ENCODE measurements around the gene SPATA17. TPM values are rescaled to one million over a fixed set of nuclear protein-coding genes. Genes with fewer than 3 reads are reported as not detected.

SPATA17 gene
- total RNA-seq, 3 donors from 2014 or later (not counting 1 experiment from before 2014, with no cell fraction given), result not detected

DNA sequence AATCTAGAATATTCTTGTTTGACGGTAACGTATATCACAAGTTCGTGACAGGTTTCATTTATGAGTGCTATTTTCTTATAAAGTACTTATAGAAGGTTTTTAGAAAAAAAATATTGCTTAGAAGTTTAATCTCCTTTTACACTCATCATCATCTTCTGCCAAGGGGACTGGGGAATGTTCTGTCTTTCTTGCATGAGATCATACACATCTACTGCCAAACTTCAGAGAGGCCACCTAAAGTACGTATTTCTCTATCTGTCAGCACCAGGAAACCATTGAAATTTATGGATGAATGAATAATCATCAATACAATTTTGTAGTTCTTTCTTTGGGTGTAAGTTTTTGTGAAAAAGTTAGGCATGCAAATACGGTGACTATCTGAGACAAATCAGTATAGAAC lies 245.8 kb downstream of the SPATA17 start:
- peaks cover 16 to 25% of the 10 kb centered on the region in 2 donors for H3K9me3 Mint-ChIP-seq
- 93% methylated on average over 3 of the region's 5 CpGs for WGBS (ENCODE audit: insufficient coverage)
- peaks cover 8% of the 10 kb centered on the region for H3K36me3 Mint-ChIP-seq
- no peaks in the 10 kb centered on the region for H3K4me1 ChIP-seq (ENCODE audit: control insufficient read depth, insufficient read depth, low read length)
- no peak overlapping the region for H3K4me3 ChIP-seq (ENCODE audit: low read length)
- H3K4me1 Mint-ChIP-seq, result no peaks in the 10 kb centered on the region
- H3K9me3 ChIP-seq (ENCODE audit: control insufficient read depth, insufficient read depth, low read length), result peaks cover 6% of the 10 kb centered on the region
- TF ChIP-seq, protein P1, sequence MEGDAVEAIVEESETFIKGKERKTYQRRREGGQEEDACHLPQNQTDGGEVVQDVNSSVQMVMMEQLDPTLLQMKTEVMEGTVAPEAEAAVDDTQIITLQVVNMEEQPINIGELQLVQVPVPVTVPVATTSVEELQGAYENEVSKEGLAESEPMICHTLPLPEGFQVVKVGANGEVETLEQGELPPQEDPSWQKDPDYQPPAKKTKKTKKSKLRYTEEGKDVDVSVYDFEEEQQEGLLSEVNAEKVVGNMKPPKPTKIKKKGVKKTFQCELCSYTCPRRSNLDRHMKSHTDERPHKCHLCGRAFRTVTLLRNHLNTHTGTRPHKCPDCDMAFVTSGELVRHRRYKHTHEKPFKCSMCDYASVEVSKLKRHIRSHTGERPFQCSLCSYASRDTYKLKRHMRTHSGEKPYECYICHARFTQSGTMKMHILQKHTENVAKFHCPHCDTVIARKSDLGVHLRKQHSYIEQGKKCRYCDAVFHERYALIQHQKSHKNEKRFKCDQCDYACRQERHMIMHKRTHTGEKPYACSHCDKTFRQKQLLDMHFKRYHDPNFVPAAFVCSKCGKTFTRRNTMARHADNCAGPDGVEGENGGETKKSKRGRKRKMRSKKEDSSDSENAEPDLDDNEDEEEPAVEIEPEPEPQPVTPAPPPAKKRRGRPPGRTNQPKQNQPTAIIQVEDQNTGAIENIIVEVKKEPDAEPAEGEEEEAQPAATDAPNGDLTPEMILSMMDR (IDR thresholded peaks at IDR 0.05), result no peak
- no peak for DNase-seq
- no peak overlapping the region for H3K4me3 Mint-ChIP-seq
- no peak overlapping the region for H3K27ac ChIP-seq (ENCODE audit: low read length)
- no peak overlapping the region for H3K27ac Mint-ChIP-seq
- no peaks in the 10 kb centered on the region for H3K36me3 ChIP-seq (ENCODE audit: control insufficient read depth, insufficient read depth, low read length)
- no peaks in the 10 kb centered on the region for H3K27me3 Mint-ChIP-seq (ENCODE audit: low read depth in 2 of 2)
- no peak for ATAC-seq
- H3K27me3 ChIP-seq (ENCODE audit: control insufficient read depth, insufficient read depth, low read length), result no peaks in the 10 kb centered on the region
- intact Hi-C loops (cut with micrococcal nuclease), result no loop called here

DNA sequence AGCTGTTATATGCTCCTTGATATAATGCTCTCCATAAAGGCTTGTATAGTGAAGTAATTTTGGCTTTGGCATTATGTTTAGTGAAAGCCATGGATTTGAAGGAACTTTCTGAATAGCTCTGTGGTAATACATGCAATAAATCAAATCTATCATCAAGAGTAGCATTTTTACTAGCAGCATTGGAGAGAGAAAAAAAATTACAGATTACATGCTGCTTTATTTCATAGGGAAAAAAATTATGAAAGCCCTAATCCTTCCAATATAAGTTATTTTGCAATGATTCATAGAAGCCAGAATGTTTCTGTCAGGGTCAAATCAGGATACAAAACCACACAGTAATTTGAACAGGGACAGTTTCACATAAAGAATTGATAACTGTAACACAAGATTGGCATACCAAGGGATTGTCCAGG lies 250.0 kb downstream of the SPATA17 start:
- Histone ChIP-seq H3K9me3 (ENCODE audit: control insufficient read depth, insufficient read depth, low read length) (peaks cover 4% of the 10 kb centered on the region), H3K4me1 (ENCODE audit: control insufficient read depth, insufficient read depth, low read length) (no peaks in the 10 kb centered on the region), H3K36me3 (ENCODE audit: control insufficient read depth, insufficient read depth, low read length) (no peaks in the 10 kb centered on the region), H3K27me3 (ENCODE audit: control insufficient read depth, insufficient read depth, low read length) (no peaks in the 10 kb centered on the region), H3K4me3 (ENCODE audit: low read length) (no peak overlapping the region), H3K27ac (ENCODE audit: low read length) (no peak overlapping the region)
- no peaks in the 10 kb centered on the region for H3K4me1 Mint-ChIP-seq
- no peak overlapping the region for H3K27ac Mint-ChIP-seq
- H3K36me3 Mint-ChIP-seq, result no peaks in the 10 kb centered on the region
- ATAC-seq (no peak), DNase-seq (no peak)
- H3K9me3 Mint-ChIP-seq, result peaks cover 10 to 12% of the 10 kb centered on the region in 2 donors
- H3K27me3 Mint-ChIP-seq (ENCODE audit: low read depth in 2 of 2), result no peaks in the 10 kb centered on the region
- intact Hi-C loops (cut with micrococcal nuclease), result no loop called here
- TF ChIP-seq, protein P1 (IDR thresholded peaks at IDR 0.05), result no peak
- no peak overlapping the region for H3K4me3 Mint-ChIP-seq

DNA sequence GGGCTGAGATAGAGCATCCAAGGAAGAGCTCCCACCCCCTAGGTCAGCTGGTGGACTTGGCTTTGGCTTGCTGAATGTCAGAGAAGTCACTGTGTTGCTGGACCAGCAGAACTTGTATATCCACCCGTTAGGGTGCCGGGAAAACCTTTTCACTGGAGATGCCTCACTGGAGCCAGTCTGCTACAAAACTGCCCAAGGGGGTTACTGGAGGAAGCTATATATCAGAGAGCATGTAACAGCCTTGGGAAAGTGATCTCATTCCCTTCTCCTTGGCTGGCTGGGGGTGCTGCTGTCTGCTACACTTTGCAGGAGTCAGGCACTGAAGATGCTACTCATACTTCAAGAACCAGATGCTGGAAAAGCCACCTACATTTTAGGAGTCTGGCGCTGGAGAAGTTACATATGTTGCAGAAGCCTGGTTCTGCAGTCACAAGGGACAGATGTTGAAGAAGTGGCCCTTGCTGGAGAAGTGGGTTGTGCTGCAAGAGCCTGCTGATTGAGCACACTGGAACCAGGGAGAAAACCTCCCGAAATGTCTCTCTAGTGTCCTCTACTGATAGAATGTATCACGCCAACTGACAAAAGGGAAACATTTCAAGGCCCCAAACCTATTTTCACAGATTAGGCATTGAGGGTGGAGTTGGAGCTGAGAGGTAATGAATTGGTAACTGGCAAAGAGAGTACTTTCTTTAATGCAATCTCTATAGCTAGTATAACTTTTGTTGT lies 250.6 kb downstream of the SPATA17 start:
- H3K27me3 ChIP-seq (ENCODE audit: control insufficient read depth, insufficient read depth, low read length), result no peaks in the 10 kb centered on the region

More for the DNA sequence above, 250.6 kb downstream of the SPATA17 start:
- intact Hi-C loops (cut with micrococcal nuclease), result no loop called here
- no peaks in the 10 kb centered on the region for H3K36me3 Mint-ChIP-seq
- Histone ChIP-seq H3K4me3 (ENCODE audit: low read length) (no peak overlapping the region), H3K36me3 (ENCODE audit: control insufficient read depth, insufficient read depth, low read length) (no peaks in the 10 kb centered on the region), H3K9me3 (ENCODE audit: control insufficient read depth, insufficient read depth, low read length) (peaks cover 4% of the 10 kb centered on the region), H3K27ac (ENCODE audit: low read length) (no peak overlapping the region), H3K4me1 (ENCODE audit: control insufficient read depth, insufficient read depth, low read length) (no peaks in the 10 kb centered on the region)
- WGBS (ENCODE audit: insufficient coverage), result 57% methylated on average over 4 of the region's 5 CpGs
- ATAC-seq, result no peak
- no peak for DNase-seq
- no peaks in the 10 kb centered on the region for H3K4me1 Mint-ChIP-seq
- H3K9me3 Mint-ChIP-seq, result peaks cover 11 to 13% of the 10 kb centered on the region in 2 donors
- H3K27me3 Mint-ChIP-seq (ENCODE audit: low read depth in 2 of 2), result no peaks in the 10 kb centered on the region
- no peak overlapping the region for H3K4me3 Mint-ChIP-seq
- H3K27ac Mint-ChIP-seq, result no peak overlapping the region
- TF ChIP-seq, protein P1 (IDR thresholded peaks at IDR 0.05), result no peak

Data from natural killer cell (primary cell).